H1 (cell line): ENCODE data around the gene MBLAC1.

Source experiments
- BRCA1 ChIP-seq: IDR thresholded peaks from 2 replicates; pipeline ENCODE4 v1.6.1; 2012; ENCODE audit warnings: low read depth, low read length, improper control_type of control experiment
- CBX5 ChIP-seq: fragments of 300-800, 300-1000 bp; sonication (generic); IDR thresholded peaks from 2 replicates; pipeline ENCODE4 v1.7.1; 2016; ENCODE audit warnings: antibody characterized with exemption, low read length, low read depth
- CEBPB ChIP-seq: IDR thresholded peaks from 2 replicates; pipeline ENCODE4 v1.6.1; 2012; ENCODE audit warnings: low read depth, low read length
- EP300 ChIP-seq, 2 experiments: IDR thresholded peaks; 1 replicate in 1 of 2; 2 replicates in 1 of 2; pipeline ENCODE4 v1.6.1; 2011 to 2012; ENCODE audit warnings: low read depth in 2 of 2, low read length in 2 of 2, mild to moderate bottlenecking in 2 of 2, borderline replicate concordance in 1 of 2, inconsistent platforms in 1 of 2, moderate library complexity in 1 of 2
- HDAC2 ChIP-seq, 2 experiments: fragments of 300-600 bp in 1 of 2; sonication (generic) in 1 of 2; IDR thresholded peaks; 2 replicates each; pipeline ENCODE4 v1.6.1; 2011 to 2012; ENCODE audit warnings: low read depth in 2 of 2, low read length in 2 of 2, mild to moderate bottlenecking in 2 of 2, moderate library complexity in 2 of 2, borderline replicate concordance in 1 of 2, inconsistent platforms in 1 of 2
- POLR2A ChIP-seq, 2 experiments: IDR thresholded peaks; 1 replicate in 1 of 2; 2 replicates in 1 of 2; pipeline ENCODE4 v1.6.1; 2011; ENCODE audit warnings: low read depth in 2 of 2, low read length in 2 of 2, mild to moderate bottlenecking in 2 of 2; ENCODE audit errors: control extremely low read depth in 1 of 2
- TAF1 ChIP-seq: IDR thresholded peaks from 2 replicates; pipeline ENCODE4 v1.6.1; 2011; ENCODE audit warnings: mild to moderate bottlenecking, low read depth, low read length
- YY1 ChIP-seq: IDR thresholded peaks from 2 replicates; pipeline ENCODE4 v1.6.1; 2011; ENCODE audit warnings: low read depth, mild to moderate bottlenecking, low read length
- ZNF274 ChIP-seq: IDR thresholded peaks from 2 replicates; pipeline ENCODE4 v1.7.0; 2012; ENCODE audit warnings: low read length, borderline replicate concordance; ENCODE audit errors: extremely low read depth
- TF ChIP-seq, protein P1 (sequence below), 3 experiments: IDR thresholded peaks; 1 replicate in 2 of 3; 2 replicates in 1 of 3; pipeline versions ENCODE4 v1.5.1 to v1.6.1; 2011; ENCODE audit warnings: low read length in 3 of 3, mild to moderate bottlenecking in 3 of 3, inconsistent platforms in 2 of 3, low read depth in 1 of 3, moderate library complexity in 1 of 3; ENCODE audit not compliant: insufficient read depth in 1 of 3; ENCODE audit errors: control extremely low read depth in 1 of 3
- TF ChIP-seq, protein P2 (sequence below): IDR thresholded peaks from 2 replicates; pipeline ENCODE4 v1.6.1; 2012; ENCODE audit warnings: inconsistent platforms

DNA sequence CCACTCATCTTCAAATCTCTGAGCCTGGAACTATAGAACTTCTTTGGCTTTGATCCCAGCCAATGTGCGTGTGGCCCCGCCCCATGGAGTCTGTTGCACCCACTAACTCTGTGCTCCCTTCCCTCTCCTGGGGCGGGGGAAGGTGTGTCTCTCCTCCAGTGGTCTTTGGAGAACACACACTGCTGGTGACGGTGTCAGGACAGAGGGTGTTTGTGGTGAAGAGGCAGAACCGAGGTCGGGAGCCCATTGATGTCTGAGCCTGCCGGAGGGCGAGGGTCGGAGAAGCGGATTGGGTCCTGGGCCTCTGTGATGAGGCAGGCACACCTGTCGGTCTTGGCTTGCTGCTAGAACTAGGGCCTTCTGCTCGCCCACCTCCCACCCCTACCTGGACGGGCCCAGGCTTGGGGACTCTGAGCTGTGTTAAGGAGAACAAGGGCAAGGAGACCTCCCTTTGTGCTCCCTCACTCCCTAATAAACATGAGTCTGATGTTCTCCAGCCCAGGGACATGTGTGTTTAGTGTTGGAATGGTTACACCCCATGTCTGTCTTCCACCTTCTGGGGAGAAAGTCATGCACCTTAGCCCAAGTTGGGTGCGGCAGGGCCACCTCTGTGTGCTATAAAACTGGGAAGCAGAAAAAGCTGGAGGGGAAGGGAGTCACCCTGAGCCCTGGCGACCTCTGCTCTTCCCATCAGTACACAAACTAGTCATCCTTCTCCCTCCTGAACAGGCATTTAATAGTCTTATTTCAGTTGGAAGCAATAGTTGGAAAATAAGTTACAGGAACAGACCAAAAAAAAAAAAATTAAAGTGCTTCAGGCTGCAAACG lies 27.2 kb downstream of the MBLAC1 start:
- TF ChIP-seq TAF1 (no peak), CBX5 (no peak), EP300 (IDR thresholded peaks at IDR 0.05; ENCODE audit: borderline replicate concordance in 1 of 2, low read depth in 2 of 2, low read length in 2 of 2) (no peak), POLR2A (IDR thresholded peaks at IDR 0.05; ENCODE audit: control extremely low read depth in 1 of 2, low read depth in 2 of 2, low read length in 2 of 2) (no peak), CEBPB (no peak), ZNF274 (no peak), HDAC2 (IDR thresholded peaks at IDR 0.05; ENCODE audit: borderline replicate concordance in 1 of 2, low read depth in 2 of 2, low read length in 2 of 2) (no peak), YY1 (no peak), BRCA1 (no peak)
- TF ChIP-seq, protein P1, sequence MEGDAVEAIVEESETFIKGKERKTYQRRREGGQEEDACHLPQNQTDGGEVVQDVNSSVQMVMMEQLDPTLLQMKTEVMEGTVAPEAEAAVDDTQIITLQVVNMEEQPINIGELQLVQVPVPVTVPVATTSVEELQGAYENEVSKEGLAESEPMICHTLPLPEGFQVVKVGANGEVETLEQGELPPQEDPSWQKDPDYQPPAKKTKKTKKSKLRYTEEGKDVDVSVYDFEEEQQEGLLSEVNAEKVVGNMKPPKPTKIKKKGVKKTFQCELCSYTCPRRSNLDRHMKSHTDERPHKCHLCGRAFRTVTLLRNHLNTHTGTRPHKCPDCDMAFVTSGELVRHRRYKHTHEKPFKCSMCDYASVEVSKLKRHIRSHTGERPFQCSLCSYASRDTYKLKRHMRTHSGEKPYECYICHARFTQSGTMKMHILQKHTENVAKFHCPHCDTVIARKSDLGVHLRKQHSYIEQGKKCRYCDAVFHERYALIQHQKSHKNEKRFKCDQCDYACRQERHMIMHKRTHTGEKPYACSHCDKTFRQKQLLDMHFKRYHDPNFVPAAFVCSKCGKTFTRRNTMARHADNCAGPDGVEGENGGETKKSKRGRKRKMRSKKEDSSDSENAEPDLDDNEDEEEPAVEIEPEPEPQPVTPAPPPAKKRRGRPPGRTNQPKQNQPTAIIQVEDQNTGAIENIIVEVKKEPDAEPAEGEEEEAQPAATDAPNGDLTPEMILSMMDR (IDR thresholded peaks at IDR 0.05; ENCODE audit: control extremely low read depth in 1 of 3, insufficient read depth in 1 of 3, low read depth in 1 of 3, low read length in 3 of 3): no peak
- TF ChIP-seq, protein P2, sequence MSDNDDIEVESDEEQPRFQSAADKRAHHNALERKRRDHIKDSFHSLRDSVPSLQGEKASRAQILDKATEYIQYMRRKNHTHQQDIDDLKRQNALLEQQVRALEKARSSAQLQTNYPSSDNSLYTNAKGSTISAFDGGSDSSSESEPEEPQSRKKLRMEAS: no peak
